ENCODE measurements around the gene NEURL1. TPM values are rescaled to one million over a fixed set of nuclear protein-coding genes. Genes with fewer than 3 reads are reported as not detected.

Gene NEURL1
- total RNA-seq, 2 experiments from 2014 or later, result 0.47 TPM; not detected in 1

GRCh38 chr10:103564776-103565520 lies 71.4 kb downstream of the NEURL1 start:
- no peaks in the 10 kb centered on the region for H3K9me2 ChIP-seq (ENCODE audit: insufficient read depth, low read length)
- no TSS peak for BruUV-seq (replicated peaks)
- H3K79me2 ChIP-seq (ENCODE audit: insufficient read depth, low read depth, low read length), result no peaks in the 10 kb centered on the region
- DNase-seq (ENCODE audit: low spot score), result peak; percentile 54
- no peak overlapping the region for H3K4me3 ChIP-seq (ENCODE audit: low read depth, low read length, poor library complexity, severe bottlenecking)
- intact Hi-C loops (cut with micrococcal nuclease; ENCODE audit: unreplicated experiment), result no loop called here
- H3K4me1 ChIP-seq (ENCODE audit: insufficient read depth, low read length, poor library complexity, severe bottlenecking), result no peaks in the 10 kb centered on the region
- ChIA-PET POLR2A (interaction anchor here (0.6 kb wide), 1 partner anchor 1433 kb away, joined by 3 read pairs; no protein-coding TSS in a partner anchor), CTCF (ENCODE audit: unreplicated experiment) (interaction anchor here (0.6 kb wide), 1 partner anchor 69 kb away, joined by 4 read pairs; no protein-coding TSS in a partner anchor)
- H3K27ac ChIP-seq (ENCODE audit: low read depth, low read length, poor library complexity, severe bottlenecking), result no peak overlapping the region
- H4K20me1 ChIP-seq (ENCODE audit: insufficient read depth, low read length), result no peaks in the 10 kb centered on the region
- peak overlapping the region; percentile 41; the same call in 1 of the 2 replicates for H2AFZ ChIP-seq (ENCODE audit: low read length)
- no peaks in the 10 kb centered on the region for H3K36me3 ChIP-seq (ENCODE audit: insufficient read depth, low read length)
- no peaks in the 10 kb centered on the region for H3K9me3 ChIP-seq (ENCODE audit: low read length)
- no peak overlapping the region for H3K4me2 ChIP-seq (ENCODE audit: low read length)
- TF ChIP-seq CTCF (conservative IDR thresholded peaks at IDR 0.05; ENCODE audit: low read length) (peak; percentile 95), EZH2phosphoT487 (IDR thresholded peaks at IDR 0.05; ENCODE audit: borderline replicate concordance, low read depth, low read length) (no peak)

- no peaks in the 10 kb centered on the region for H3K9me2 ChIP-seq (ENCODE audit: insufficient read depth, low read length)
- no TSS peak for BruUV-seq (replicated peaks)
- H3K9me3 ChIP-seq (ENCODE audit: low read length), result no peaks in the 10 kb centered on the region
- no peak overlapping the region for H3K4me3 ChIP-seq (ENCODE audit: low read depth, low read length, poor library complexity, severe bottlenecking)
- no peaks in the 10 kb centered on the region for H3K79me2 ChIP-seq (ENCODE audit: insufficient read depth, low read depth, low read length)
- CTCF ChIA-PET (ENCODE audit: unreplicated experiment), result no interaction called here
- no peak overlapping the region for H2AFZ ChIP-seq (ENCODE audit: low read length)
- no peaks in the 10 kb centered on the region for H3K4me1 ChIP-seq (ENCODE audit: insufficient read depth, low read length, poor library complexity, severe bottlenecking)
- no peak overlapping the region for H3K27ac ChIP-seq (ENCODE audit: low read depth, low read length, poor library complexity, severe bottlenecking)
- no peaks in the 10 kb centered on the region for H3K36me3 ChIP-seq (ENCODE audit: insufficient read depth, low read length)
- TF ChIP-seq CTCF (conservative IDR thresholded peaks at IDR 0.05; ENCODE audit: low read length), result no peak
- no peak for TF ChIP-seq EZH2phosphoT487 (IDR thresholded peaks at IDR 0.05; ENCODE audit: borderline replicate concordance, low read depth, low read length)
- no peaks in the 10 kb centered on the region for H4K20me1 ChIP-seq (ENCODE audit: insufficient read depth, low read length)
- intact Hi-C loops (cut with micrococcal nuclease; ENCODE audit: unreplicated experiment), result no loop called here
- no peak for DNase-seq (ENCODE audit: low spot score)
- H3K4me2 ChIP-seq (ENCODE audit: low read length), result no peak overlapping the region
- POLR2A ChIA-PET, result no interaction called here
Measured at GRCh38 chr10:103566536-103566935, 73.0 kb downstream of the NEURL1 start.

- H3K36me3 ChIP-seq (ENCODE audit: insufficient read depth, low read length), result no peaks in the 10 kb centered on the region
- no peak overlapping the region for H3K27ac ChIP-seq (ENCODE audit: low read depth, low read length, poor library complexity, severe bottlenecking)
- H4K20me1 ChIP-seq (ENCODE audit: insufficient read depth, low read length), result no peaks in the 10 kb centered on the region
- no peak overlapping the region for H3K4me2 ChIP-seq (ENCODE audit: low read length)
- no peak for TF ChIP-seq CTCF (conservative IDR thresholded peaks at IDR 0.05; ENCODE audit: low read length)
- TF ChIP-seq EZH2phosphoT487 (IDR thresholded peaks at IDR 0.05; ENCODE audit: borderline replicate concordance, low read depth, low read length), result no peak
- BruUV-seq (replicated peaks), result no TSS peak
- ChIA-PET POLR2A (no interaction called here), CTCF (ENCODE audit: unreplicated experiment) (no interaction called here)
- no peaks in the 10 kb centered on the region for H3K9me3 ChIP-seq (ENCODE audit: low read length)
- H3K79me2 ChIP-seq (ENCODE audit: insufficient read depth, low read depth, low read length), result no peaks in the 10 kb centered on the region
- H2AFZ ChIP-seq (ENCODE audit: low read length), result no peak overlapping the region
- H3K9me2 ChIP-seq (ENCODE audit: insufficient read depth, low read length), result no peaks in the 10 kb centered on the region
- no peak overlapping the region for H3K4me3 ChIP-seq (ENCODE audit: low read depth, low read length, poor library complexity, severe bottlenecking)
- DNase-seq (ENCODE audit: low spot score), result no peak
- no peaks in the 10 kb centered on the region for H3K4me1 ChIP-seq (ENCODE audit: insufficient read depth, low read length, poor library complexity, severe bottlenecking)
- intact Hi-C loops (cut with micrococcal nuclease; ENCODE audit: unreplicated experiment), result no loop called here
Measured at GRCh38 chr10:103568505-103568904, 75.0 kb downstream of the NEURL1 start.
